Right lobe of liver (tissue), 6 donors: ENCODE measurements around the gene OR4F6. TPM values are rescaled to one million over a fixed set of nuclear protein-coding genes. Genes with fewer than 3 reads are reported as not detected.

ENCODE experiments used
- ATAC-seq, 4 donors: fragments of 200-7000 bp; cut with Tn5 transposase; one replicate each; pipeline ENCODE4 v1.9.1; 2020; ENCODE audit warnings: mild to moderate bottlenecking in 4 of 4, moderate library complexity in 4 of 4
- DNase-seq, 3 donors: peaks; one replicate each; pipeline ENCODE4 v3.0.0-alpha.2; 2020
- H3K27ac ChIP-seq, 3 donors: fragments of 200-600 bp; one replicate each; pipeline ENCODE4 v1.8.0; 2022
- H3K27me3 ChIP-seq, 2 donors: fragments of 200-600 bp; one replicate each; pipeline ENCODE4 v1.8.0; 2022
- H3K36me3 ChIP-seq, 4 donors: fragments of 200-600 bp; sonication (generic) in 1 of 4; one replicate each; pipeline versions ENCODE4 v1.5.1 to v1.8.0; 2017 to 2022; ENCODE audit warnings: control low read depth in 1 of 4
- H3K4me1 ChIP-seq, 4 donors: fragments of 200-600 bp; sonication (generic) in 1 of 4; one replicate each; pipeline versions ENCODE4 v1.5.1 to v1.8.0; 2017 to 2022; ENCODE audit warnings: control low read depth in 1 of 4
- H3K4me3 ChIP-seq, 3 donors: fragments of 200-600 bp; one replicate each; pipeline ENCODE4 v1.8.0; 2022
- H3K9me3 ChIP-seq, 4 donors: fragments of 200-600 bp; sonication (generic) in 1 of 4; one replicate each; pipeline versions ENCODE4 v1.5.1 to v1.8.0; 2017 to 2022; ENCODE audit warnings: control low read depth in 1 of 4
- CTCF ChIP-seq, 4 donors: fragments of 200-600 bp in 3 of 4; fragments of 450-650 bp in 1 of 4; IDR thresholded peaks; one replicate each; pipeline versions ENCODE4 v1.5.1 to v1.8.0; 2016 to 2022; ENCODE audit warnings: antibody characterized with exemption in 4 of 4, mild to moderate bottlenecking in 2 of 4
- POLR2A ChIP-seq: fragments of 450-650 bp; IDR thresholded peaks from one replicate; pipeline ENCODE4 v1.6.1; 2017; ENCODE audit warnings: antibody characterized with exemption, mild to moderate bottlenecking
- WGBS: methylation state at CpG from one replicate; pipeline ENCODE4 v1.1.6; 2018; ENCODE audit warnings: low coverage, low lambda C conversion rate; ENCODE audit not compliant: insufficient coverage; ENCODE audit errors: missing lambda C conversion rate; 5-methylcytosine and 5-hydroxymethylcytosine counted together
- intact Hi-C, 2 donors: fragments of 100-400 bp; cut with DNase I; formaldehyde crosslinking; loops; one replicate each; pipeline versions ENCODE4 v1.11.2 to v1.14.1; 2022
- total RNA-seq, 6 experiments: library from RNA; depleted of rRNA in 2 of 6; stranded (reverse); fragments of >200 nt in 2 of 6; fragmentation: NEBNext Ultra II Directional in 3 of 6; extraction: Animal tissue kit (Norgen Biotek cat#: 25700) in 3 of 6; gene quantifications; one replicate each; pipeline versions ENCODE4 v1.1.0 to v1.2.4, GENCODE V29; 2016 to 2023
- donor health status: DM: no; HTN: yes; CAD: no.
- donor health status: DM: no; HTN: no; CAD: no.
- donor health status: DM: no; HTN: no; CAD: no.
- donor health status: DM: no; HTN: yes; CAD: no.
- donor health status: DM: no; HTN: yes; CAD: no.

The OR4F6 gene
- total RNA-seq, 6 experiments from 2014 or later, result not detected

GRCh38 chr15:101799665-101800064 is 3.6 kb upstream of the OR4F6 start:
- DNase-seq (no peak), ATAC-seq (no peak)
- Histone ChIP-seq H3K4me3 (no peak overlapping the region), H3K4me1 (no peaks in the 10 kb centered on the region), H3K27ac (no peak overlapping the region), H3K9me3 (no peaks in the 10 kb centered on the region), H3K27me3 (peaks cover 0 to 6% of the 10 kb centered on the region in 2 donors), H3K36me3 (no peaks in the 10 kb centered on the region)
- intact Hi-C loops, result no loop called here
- WGBS, result 27% methylated on average over 1 of the region's 1 CpG
- TF ChIP-seq POLR2A, result no peak
- TF ChIP-seq CTCF (IDR thresholded peaks at IDR 0.05), result no peak

GRCh38 chr15:101801048-101801447 is 2.3 kb upstream of the OR4F6 start:
- Histone ChIP-seq H3K4me3 (no peak overlapping the region), H3K27ac (no peak overlapping the region), H3K9me3 (no peaks in the 10 kb centered on the region), H3K4me1 (no peaks in the 10 kb centered on the region), H3K27me3 (peaks cover 0 to 4% of the 10 kb centered on the region in 2 donors), H3K36me3 (no peaks in the 10 kb centered on the region)
- 69% methylated on average over 1 of the region's 1 CpG for WGBS
- TF ChIP-seq CTCF (IDR thresholded peaks at IDR 0.05) (no peak), POLR2A (no peak)
- DNase-seq, result no peak
- intact Hi-C loops, result no loop called here
- ATAC-seq, result no peak

GRCh38 chr15:101803676-101804075 is 367 bp downstream of the OR4F6 start:
- intact Hi-C loops, result no loop called here
- ATAC-seq (no peak), DNase-seq (no peak)
- Histone ChIP-seq H3K9me3 (no peaks in the 10 kb centered on the region), H3K4me1 (no peaks in the 10 kb centered on the region), H3K27me3 (no peaks in the 10 kb centered on the region), H3K36me3 (no peaks in the 10 kb centered on the region), H3K4me3 (no peak overlapping the region), H3K27ac (no peak overlapping the region)
- WGBS, result 57% methylated on average over 5 of the region's 5 CpGs
- no peak for TF ChIP-seq CTCF (IDR thresholded peaks at IDR 0.05)
- no peak for TF ChIP-seq POLR2A

GRCh38 chr15:101804375-101804774 is 1.1 kb downstream of the OR4F6 start:
- no peak overlapping the region for H3K27ac ChIP-seq
- no peaks in the 10 kb centered on the region for H3K27me3 ChIP-seq
- H3K4me3 ChIP-seq, result no peak overlapping the region
- TF ChIP-seq CTCF (IDR thresholded peaks at IDR 0.05) (no peak), POLR2A (no peak)
- no peaks in the 10 kb centered on the region for H3K4me1 ChIP-seq
- no peaks in the 10 kb centered on the region for H3K9me3 ChIP-seq
- ATAC-seq, result no peak
- H3K36me3 ChIP-seq, result no peaks in the 10 kb centered on the region
- intact Hi-C loops, result no loop called here
- no peak for DNase-seq

GRCh38 chr15:101804941-101805340 is 1.6 kb downstream of the OR4F6 start:
- Histone ChIP-seq H3K27ac (no peak overlapping the region), H3K9me3 (no peaks in the 10 kb centered on the region), H3K4me3 (no peak overlapping the region), H3K4me1 (no peaks in the 10 kb centered on the region), H3K27me3 (no peaks in the 10 kb centered on the region), H3K36me3 (no peaks in the 10 kb centered on the region)
- intact Hi-C loops, result no loop called here
- ATAC-seq (no peak), DNase-seq (no peak)
- TF ChIP-seq CTCF (IDR thresholded peaks at IDR 0.05) (no peak), POLR2A (no peak)
